Measurements from ENCODE around the gene CBX6. TPM values are rescaled to one million over a fixed set of nuclear protein-coding genes. Genes with fewer than 3 reads are reported as not detected.

The CBX6 gene
- total and polyA plus RNA-seq, 4 experiments from 2014 or later, result 4.1 to 88.0 (median 48.0) TPM

GRCh38 chr22:38841635-38842034 lies 30.4 kb downstream of the CBX6 start:
- peaks cover 20% of the 10 kb centered on the region for H3K4me1 ChIP-seq (ENCODE audit: insufficient read depth, low read length)
- peak overlapping the region in 4 of 8 donors; percentile 24 to 89 (median 42) for H3K4me3 Mint-ChIP-seq
- no peak overlapping the region for H3K27ac ChIP-seq (ENCODE audit: low read depth, low read length)
- H3K36me3 ChIP-seq (ENCODE audit: insufficient read depth, low read length), result no peaks in the 10 kb centered on the region
- intact Hi-C loops (cut with micrococcal nuclease), result loop anchor here (5.0 kb wide), 2 partner anchors 84 to 109 kb away; partner anchors contain the start of gene SUN2
- CTCF ChIA-PET (ENCODE audit: partially characterized antibody), result interaction anchor here (2.3 to 4.1 kb wide), 2 partner anchors 109 to 117 kb away, joined by 9 to 25 read pairs; no protein-coding TSS in a partner anchor
- no peak overlapping the region for H3K4me3 ChIP-seq (ENCODE audit: low read length in 2 of 2)
- POLR2A ChIA-PET (ENCODE audit: partially characterized antibody), result interaction anchor here (4.4 to 4.7 kb wide), 2 partner anchors 87 to 108 kb away, joined by 48 to 49 read pairs; partner anchors contain the start of gene SUN2
- DNase-seq, result no peak
- peaks cover 0 to 1% of the 10 kb centered on the region in 2 donors for H3K36me3 Mint-ChIP-seq
- peaks cover 0 to 12% of the 10 kb centered on the region in 2 donors for H3K27me3 Mint-ChIP-seq
- H3K4me1 Mint-ChIP-seq, result peaks cover 7 to 34% (median 17%) of the 10 kb centered on the region in 4 donors
- no peaks in the 10 kb centered on the region for H3K9me3 ChIP-seq (ENCODE audit: control insufficient read depth in 1 of 2, low read length in 2 of 2)
- H3K27ac Mint-ChIP-seq, result no peak overlapping the region
- no peaks in the 10 kb centered on the region for H3K9me3 Mint-ChIP-seq
- H3K27me3 ChIP-seq (ENCODE audit: insufficient read depth, low read length), result peaks cover 9% of the 10 kb centered on the region

DNA sequence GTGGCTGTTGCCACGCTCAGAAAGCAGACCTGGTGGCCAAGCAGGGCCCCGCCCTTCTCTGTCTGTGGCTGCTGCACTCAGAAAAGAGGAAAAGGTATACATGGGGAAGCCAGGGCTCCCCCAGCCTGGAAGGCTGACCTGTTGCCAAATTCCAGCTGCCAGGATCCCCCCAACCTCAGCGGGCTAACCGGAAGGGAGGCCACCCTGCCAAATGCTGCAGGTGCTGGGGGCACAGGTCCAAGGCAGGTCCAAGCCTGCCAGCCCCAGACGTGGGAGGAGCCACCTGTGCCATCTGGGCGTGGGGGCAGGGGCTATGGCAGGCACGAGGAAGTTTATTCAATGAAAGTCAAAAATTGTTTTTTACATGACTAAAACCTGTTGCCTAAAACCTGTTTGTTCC lies 30.8 kb downstream of the CBX6 start:
- Histone ChIP-seq H3K36me3 (ENCODE audit: insufficient read depth, low read length) (no peaks in the 10 kb centered on the region), H3K27me3 (ENCODE audit: insufficient read depth, low read length) (peaks cover 9% of the 10 kb centered on the region), H3K4me1 (ENCODE audit: insufficient read depth, low read length) (peaks cover 20% of the 10 kb centered on the region), H3K27ac (ENCODE audit: low read depth, low read length) (no peak overlapping the region), H3K4me3 (ENCODE audit: low read length in 2 of 2) (no peak overlapping the region), H3K9me3 (ENCODE audit: control insufficient read depth in 1 of 2, low read length in 2 of 2) (no peaks in the 10 kb centered on the region)
- Mint-ChIP-seq H3K27me3 (peaks cover 0 to 12% of the 10 kb centered on the region in 2 donors), H3K9me3 (no peaks in the 10 kb centered on the region), H3K4me3 (peak overlapping the region in 1 of 8 donors; percentile 47), H3K36me3 (peaks cover 0 to 1% of the 10 kb centered on the region in 2 donors), H3K4me1 (peaks cover 7 to 34% (median 17%) of the 10 kb centered on the region in 4 donors), H3K27ac (no peak overlapping the region)
- intact Hi-C loops (cut with micrococcal nuclease), result loop anchor here (5.0 kb wide), 2 partner anchors 84 to 109 kb away; partner anchors contain the start of gene SUN2
- POLR2A ChIA-PET (ENCODE audit: partially characterized antibody), result interaction anchor here (4.4 kb wide), 1 partner anchor 108 kb away, joined by 49 read pairs; no protein-coding TSS in a partner anchor
- no peak for DNase-seq
- CTCF ChIA-PET (ENCODE audit: partially characterized antibody), result interaction anchor here (2.3 to 4.1 kb wide), 2 partner anchors 108 to 117 kb away, joined by 9 to 25 read pairs; no protein-coding TSS in a partner anchor

- Mint-ChIP-seq H3K36me3 (peaks cover 0 to 1% of the 10 kb centered on the region in 2 donors), H3K27me3 (peaks cover 0 to 12% of the 10 kb centered on the region in 2 donors), H3K27ac (no peak overlapping the region), H3K4me3 (peak overlapping the region in 2 of 8 donors; percentile 8 to 29), H3K4me1 (peaks cover 7 to 34% (median 17%) of the 10 kb centered on the region in 4 donors), H3K9me3 (no peaks in the 10 kb centered on the region)
- Histone ChIP-seq H3K27me3 (ENCODE audit: insufficient read depth, low read length) (peaks cover 9% of the 10 kb centered on the region), H3K9me3 (ENCODE audit: control insufficient read depth in 1 of 2, low read length in 2 of 2) (no peaks in the 10 kb centered on the region), H3K4me1 (ENCODE audit: insufficient read depth, low read length) (peaks cover 20% of the 10 kb centered on the region), H3K36me3 (ENCODE audit: insufficient read depth, low read length) (no peaks in the 10 kb centered on the region), H3K27ac (ENCODE audit: low read depth, low read length) (no peak overlapping the region), H3K4me3 (ENCODE audit: low read length in 2 of 2) (no peak overlapping the region)
- DNase-seq, result no peak
- CTCF ChIA-PET (ENCODE audit: partially characterized antibody), result no interaction called here
- POLR2A ChIA-PET (ENCODE audit: partially characterized antibody), result no interaction called here
- intact Hi-C loops (cut with micrococcal nuclease), result loop anchor here (5.0 kb wide), 2 partner anchors 83 to 108 kb away; partner anchors contain the start of gene SUN2
Observed at GRCh38 chr22:38840129-38840528, 31.9 kb downstream of the CBX6 start.

DNA sequence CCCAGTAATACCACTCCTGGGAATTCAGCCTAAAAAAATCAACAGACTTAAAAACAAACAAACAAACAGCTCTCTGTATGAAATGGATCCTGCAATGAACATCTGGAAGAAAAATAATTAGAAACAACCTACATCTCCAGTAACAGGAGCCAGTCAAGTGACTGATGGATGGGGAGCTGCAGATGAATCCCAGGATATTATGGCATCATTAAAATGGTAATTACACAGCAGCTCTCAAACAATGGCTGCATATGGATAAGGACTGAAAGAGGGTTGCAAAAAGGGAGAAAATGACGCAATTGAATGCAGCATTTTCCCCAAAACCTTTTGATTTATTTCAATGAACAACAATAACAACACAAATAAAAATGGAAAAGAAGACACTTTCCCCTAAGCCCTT lies 32.3 kb downstream of the CBX6 start:
- H3K4me3 ChIP-seq (ENCODE audit: low read length in 2 of 2), result no peak overlapping the region
- peaks cover 9% of the 10 kb centered on the region for H3K27me3 ChIP-seq (ENCODE audit: insufficient read depth, low read length)
- intact Hi-C loops (cut with micrococcal nuclease), result loop anchor here (5.0 kb wide), 2 partner anchors 82 to 107 kb away; partner anchors contain the start of gene SUN2
- ChIA-PET POLR2A (ENCODE audit: partially characterized antibody) (no interaction called here), CTCF (ENCODE audit: partially characterized antibody) (no interaction called here)
- H3K27ac ChIP-seq (ENCODE audit: low read depth, low read length), result no peak overlapping the region
- H3K36me3 Mint-ChIP-seq, result peaks cover 0 to 1% of the 10 kb centered on the region in 2 donors
- H3K27ac Mint-ChIP-seq, result no peak overlapping the region
- DNase-seq, result no peak
- peaks cover 7 to 29% (median 17%) of the 10 kb centered on the region in 4 donors for H3K4me1 Mint-ChIP-seq
- H3K36me3 ChIP-seq (ENCODE audit: insufficient read depth, low read length), result no peaks in the 10 kb centered on the region
- peaks cover 0 to 12% of the 10 kb centered on the region in 2 donors for H3K27me3 Mint-ChIP-seq
- no peaks in the 10 kb centered on the region for H3K9me3 Mint-ChIP-seq
- H3K4me1 ChIP-seq (ENCODE audit: insufficient read depth, low read length), result peaks cover 20% of the 10 kb centered on the region
- no peaks in the 10 kb centered on the region for H3K9me3 ChIP-seq (ENCODE audit: control insufficient read depth in 1 of 2, low read length in 2 of 2)
- H3K4me3 Mint-ChIP-seq, result peak overlapping the region in 1 of 8 donors; percentile 8

GRCh38 chr22:38837414-38837928 lies 34.5 kb downstream of the CBX6 start:
- CTCF ChIA-PET (ENCODE audit: partially characterized antibody), result interaction anchor here (0.9 kb wide), 1 partner anchor 12 kb away, joined by 3 read pairs; no protein-coding TSS in a partner anchor
- Histone ChIP-seq H3K27ac (ENCODE audit: low read depth, low read length) (no peak overlapping the region), H3K4me1 (ENCODE audit: insufficient read depth, low read length) (peaks cover 10% of the 10 kb centered on the region), H3K9me3 (ENCODE audit: control insufficient read depth in 1 of 2, low read length in 2 of 2) (no peaks in the 10 kb centered on the region), H3K27me3 (ENCODE audit: insufficient read depth, low read length) (peaks cover 6% of the 10 kb centered on the region), H3K36me3 (ENCODE audit: insufficient read depth, low read length) (no peaks in the 10 kb centered on the region), H3K4me3 (ENCODE audit: low read length in 2 of 2) (no peak overlapping the region)
- POLR2A ChIA-PET (ENCODE audit: partially characterized antibody), result interaction anchor here (1.5 kb wide), 1 partner anchor 104 kb away, joined by 4 read pairs; no protein-coding TSS in a partner anchor
- H3K4me1 Mint-ChIP-seq, result peaks cover 1 to 19% (median 10%) of the 10 kb centered on the region in 4 donors
- peaks cover 0 to 12% of the 10 kb centered on the region in 2 donors for H3K27me3 Mint-ChIP-seq
- H3K27ac Mint-ChIP-seq, result peak overlapping the region in 1 of 7 donors; percentile 42
- H3K36me3 Mint-ChIP-seq, result no peaks in the 10 kb centered on the region
- no peak for DNase-seq
- intact Hi-C loops (cut with micrococcal nuclease), result no loop called here
- H3K9me3 Mint-ChIP-seq, result no peaks in the 10 kb centered on the region
- no peak overlapping the region for H3K4me3 Mint-ChIP-seq

DNA sequence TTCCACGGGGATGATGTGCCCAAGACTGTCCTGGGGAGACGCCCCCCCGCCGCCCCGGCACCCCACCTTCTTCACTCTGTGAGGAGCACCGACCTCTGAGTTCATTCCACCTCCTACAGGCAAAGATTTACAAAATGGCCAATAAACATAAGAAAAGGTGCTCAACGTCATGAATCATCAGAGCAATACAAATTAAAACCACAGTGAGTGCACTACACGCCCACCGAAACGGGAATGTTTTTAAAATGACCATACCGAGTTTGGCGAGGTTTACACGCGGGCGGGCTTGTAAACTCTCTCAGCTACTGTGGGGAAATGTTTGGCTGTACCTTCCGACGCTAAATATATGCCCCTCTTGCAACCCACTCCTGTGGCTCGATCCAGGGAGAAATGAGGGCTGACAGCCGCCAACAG lies 36.1 kb downstream of the CBX6 start:
- peaks cover 1 to 14% (median 5%) of the 10 kb centered on the region in 4 donors for H3K4me1 Mint-ChIP-seq
- Histone ChIP-seq H3K4me3 (ENCODE audit: low read length in 2 of 2) (no peak overlapping the region), H3K9me3 (ENCODE audit: control insufficient read depth in 1 of 2, low read length in 2 of 2) (no peaks in the 10 kb centered on the region), H3K4me1 (ENCODE audit: insufficient read depth, low read length) (peaks cover under 1% of the 10 kb centered on the region), H3K27ac (ENCODE audit: low read depth, low read length) (no peak overlapping the region), H3K27me3 (ENCODE audit: insufficient read depth, low read length) (no peaks in the 10 kb centered on the region), H3K36me3 (ENCODE audit: insufficient read depth, low read length) (no peaks in the 10 kb centered on the region)
- DNase-seq, result no peak
- ChIA-PET CTCF (ENCODE audit: partially characterized antibody) (no interaction called here), POLR2A (ENCODE audit: partially characterized antibody) (no interaction called here)
- no peak overlapping the region for H3K27ac Mint-ChIP-seq
- H3K36me3 Mint-ChIP-seq, result no peaks in the 10 kb centered on the region
- intact Hi-C loops (cut with micrococcal nuclease), result no loop called here
- H3K9me3 Mint-ChIP-seq, result no peaks in the 10 kb centered on the region
- peaks cover 0 to 10% of the 10 kb centered on the region in 2 donors for H3K27me3 Mint-ChIP-seq
- no peak overlapping the region for H3K4me3 Mint-ChIP-seq

- ChIA-PET CTCF (ENCODE audit: partially characterized antibody) (no interaction called here), POLR2A (ENCODE audit: partially characterized antibody) (no interaction called here)
- no peak overlapping the region for H3K4me3 ChIP-seq (ENCODE audit: low read length in 2 of 2)
- DNase-seq, result no peak
- Mint-ChIP-seq H3K36me3 (no peaks in the 10 kb centered on the region), H3K27me3 (peaks cover 0 to 2% of the 10 kb centered on the region in 2 donors), H3K4me3 (no peak overlapping the region), H3K27ac (no peak overlapping the region), H3K4me1 (peaks cover 1 to 9% (median 3%) of the 10 kb centered on the region in 4 donors), H3K9me3 (no peaks in the 10 kb centered on the region)
- no peaks in the 10 kb centered on the region for H3K27me3 ChIP-seq (ENCODE audit: insufficient read depth, low read length)
- H3K4me1 ChIP-seq (ENCODE audit: insufficient read depth, low read length), result no peaks in the 10 kb centered on the region
- H3K27ac ChIP-seq (ENCODE audit: low read depth, low read length), result no peak overlapping the region
- H3K9me3 ChIP-seq (ENCODE audit: control insufficient read depth in 1 of 2, low read length in 2 of 2), result no peaks in the 10 kb centered on the region
- H3K36me3 ChIP-seq (ENCODE audit: insufficient read depth, low read length), result no peaks in the 10 kb centered on the region
- intact Hi-C loops (cut with micrococcal nuclease), result no loop called here
Observed at GRCh38 chr22:38834991-38835390, 37.0 kb downstream of the CBX6 start.

All from CD4-positive, alpha-beta memory T cell (primary cell).